ENCODE results near the gene TTC33.

DNA sequence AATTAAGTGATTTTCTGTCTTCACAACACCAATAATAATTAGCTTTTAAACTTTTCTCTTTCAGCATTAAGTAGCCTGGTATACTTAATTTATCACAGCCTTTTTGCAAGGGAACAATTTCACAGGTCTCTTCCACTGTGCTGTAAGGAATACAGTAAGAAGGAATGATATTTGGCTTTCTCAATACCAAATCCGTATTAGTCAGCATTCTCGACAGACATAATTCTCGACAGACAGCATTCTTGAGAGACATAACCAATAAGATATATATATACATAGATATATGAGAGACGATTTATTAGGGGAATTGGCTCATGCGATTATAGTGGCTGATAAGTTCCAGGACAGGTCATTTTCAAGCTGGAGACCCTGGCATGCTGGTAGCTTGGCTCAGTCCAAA lies 24.4 kb upstream of the TTC33 start:
- TF ChIP-seq, protein P1, sequence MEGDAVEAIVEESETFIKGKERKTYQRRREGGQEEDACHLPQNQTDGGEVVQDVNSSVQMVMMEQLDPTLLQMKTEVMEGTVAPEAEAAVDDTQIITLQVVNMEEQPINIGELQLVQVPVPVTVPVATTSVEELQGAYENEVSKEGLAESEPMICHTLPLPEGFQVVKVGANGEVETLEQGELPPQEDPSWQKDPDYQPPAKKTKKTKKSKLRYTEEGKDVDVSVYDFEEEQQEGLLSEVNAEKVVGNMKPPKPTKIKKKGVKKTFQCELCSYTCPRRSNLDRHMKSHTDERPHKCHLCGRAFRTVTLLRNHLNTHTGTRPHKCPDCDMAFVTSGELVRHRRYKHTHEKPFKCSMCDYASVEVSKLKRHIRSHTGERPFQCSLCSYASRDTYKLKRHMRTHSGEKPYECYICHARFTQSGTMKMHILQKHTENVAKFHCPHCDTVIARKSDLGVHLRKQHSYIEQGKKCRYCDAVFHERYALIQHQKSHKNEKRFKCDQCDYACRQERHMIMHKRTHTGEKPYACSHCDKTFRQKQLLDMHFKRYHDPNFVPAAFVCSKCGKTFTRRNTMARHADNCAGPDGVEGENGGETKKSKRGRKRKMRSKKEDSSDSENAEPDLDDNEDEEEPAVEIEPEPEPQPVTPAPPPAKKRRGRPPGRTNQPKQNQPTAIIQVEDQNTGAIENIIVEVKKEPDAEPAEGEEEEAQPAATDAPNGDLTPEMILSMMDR (conservative IDR thresholded peaks at IDR 0.05; ENCODE audit: low read length): no peak
- TF ChIP-seq EZH2phosphoT487 (IDR thresholded peaks at IDR 0.05; ENCODE audit: borderline replicate concordance): no peak
